Karpas-422 (cell line): ENCODE results near the gene HELQ. TPM values are rescaled to one million over a fixed set of nuclear protein-coding genes. Genes with fewer than 3 reads are reported as not detected.

Source experiments
- DNase-seq: peaks from one replicate; pipeline ENCODE4 v3.0.0-alpha.2; 2015
- H2AFZ ChIP-seq: fragments of 200-600 bp; sonication (generic); 2 replicates; pipeline ENCODE4 v1.6.1; 2014; ENCODE audit warnings: antibody characterized with exemption, low read length, mixed read lengths
- H3K27ac ChIP-seq: fragments of 200-600 bp; sonication (generic); 2 replicates; pipeline ENCODE4 v1.5.1; 2014; ENCODE audit warnings: mild to moderate bottlenecking, low read length, moderate library complexity
- H3K27me3 ChIP-seq: fragments of 200-600 bp; sonication (generic); 2 replicates; pipeline ENCODE4 v1.6.1; 2014; ENCODE audit warnings: low read length, mixed read lengths
- H3K36me3 ChIP-seq: fragments of 200-600 bp; sonication (generic); 2 replicates; pipeline ENCODE4 v1.6.1; 2014; ENCODE audit warnings: low read length, mixed read lengths; ENCODE audit not compliant: insufficient read depth
- H3K4me1 ChIP-seq: fragments of 200-600 bp; sonication (generic); 2 replicates; pipeline ENCODE4 v1.6.1; 2014; ENCODE audit warnings: mild to moderate bottlenecking, low read length, mixed read lengths
- H3K4me2 ChIP-seq: fragments of 200-600 bp; sonication (generic); 2 replicates; pipeline ENCODE4 v1.6.1; 2014; ENCODE audit warnings: low read length, low read depth, mild to moderate bottlenecking; ENCODE audit not compliant: poor library complexity, severe bottlenecking
- H3K4me3 ChIP-seq: fragments of 200-600 bp; sonication (generic); 2 replicates; pipeline ENCODE4 v1.5.1; 2014; ENCODE audit warnings: mild to moderate bottlenecking, antibody characterized with exemption, low read length, mixed read lengths
- H3K79me2 ChIP-seq: fragments of 200-600 bp; sonication (generic); 2 replicates; pipeline ENCODE4 v1.6.1; 2014; ENCODE audit warnings: mild to moderate bottlenecking, low read length, mixed read lengths
- H3K9ac ChIP-seq: fragments of 200-600 bp; sonication (generic); 2 replicates; pipeline ENCODE4 v1.6.0; 2014; ENCODE audit warnings: low read length
- H3K9me2 ChIP-seq: fragments of 200-600 bp; sonication (generic), shearing (Covaris generic); replicated peaks from 2 replicates; pipeline ENCODE4 v1.6.0; 2014; ENCODE audit warnings: mild to moderate bottlenecking, low read length, moderate library complexity; ENCODE audit not compliant: insufficient read depth
- H3K9me3 ChIP-seq: fragments of 300-700, 200-600 bp; sonication (generic); 2 replicates; pipeline ENCODE4 v1.6.1; 2014; ENCODE audit warnings: low read length, mixed read lengths
- H4K20me1 ChIP-seq: fragments of 200-600 bp; sonication (generic); 2 replicates; pipeline ENCODE4 v1.6.1; 2014; ENCODE audit warnings: mild to moderate bottlenecking, antibody characterized with exemption, low read length, low read depth; ENCODE audit not compliant: insufficient read depth
- total RNA-seq: library from RNA; depleted of rRNA; stranded (reverse); fragments of >200 nt; shearing (Covaris generic); gene quantifications from 2 replicates; pipeline ENCODE4 v1.2.3, GENCODE V29; 2014; ENCODE audit warnings: low replicate concordance

Gene HELQ
- total RNA-seq, 1 experiment from 2014 or later = 6.0 TPM

GRCh38 chr4:83389037-83389720 lies 66.4 kb downstream of the HELQ start:
- no peaks in the 10 kb centered on the region for H3K79me2 ChIP-seq
- H2AFZ ChIP-seq = no peak overlapping the region; the same call in 1 of the 2 replicates
- peak; percentile 65 for DNase-seq
- no peak overlapping the region for H3K4me3 ChIP-seq
- peaks cover 34% of the 10 kb centered on the region for H3K4me1 ChIP-seq
- H3K27ac ChIP-seq = peak overlapping the region; percentile 77
- H3K9ac ChIP-seq = no peak overlapping the region
- H3K36me3 ChIP-seq = no peaks in the 10 kb centered on the region
- no peaks in the 10 kb centered on the region for H4K20me1 ChIP-seq
- H3K27me3 ChIP-seq = no peaks in the 10 kb centered on the region
- no peak overlapping the region for H3K4me2 ChIP-seq
- H3K9me2 ChIP-seq = no peaks in the 10 kb centered on the region
- H3K9me3 ChIP-seq = no peaks in the 10 kb centered on the region

- DNase-seq = peak; percentile 42
- Histone ChIP-seq H3K4me2 (no peak overlapping the region), H3K9ac (no peak overlapping the region), H3K4me1 (peaks cover 34% of the 10 kb centered on the region), H3K9me3 (no peaks in the 10 kb centered on the region), H3K36me3 (no peaks in the 10 kb centered on the region), H3K4me3 (no peak overlapping the region), H3K27me3 (no peaks in the 10 kb centered on the region), H3K9me2 (no peaks in the 10 kb centered on the region), H2AFZ (peak overlapping the region; percentile 75), H3K79me2 (no peaks in the 10 kb centered on the region), H4K20me1 (no peaks in the 10 kb centered on the region), H3K27ac (peak overlapping the region; percentile 77)
These were observed 67.3 kb downstream of the HELQ start for GRCh38 chr4:83388313-83388676.

- Histone ChIP-seq H3K9me3 (no peaks in the 10 kb centered on the region), H3K36me3 (no peaks in the 10 kb centered on the region), H3K9me2 (no peaks in the 10 kb centered on the region), H3K4me2 (peak overlapping the region; percentile 32), H3K27ac (peak overlapping the region; percentile 77), H3K9ac (no peak overlapping the region; the same call in 1 of the 2 replicates), H3K4me3 (no peak overlapping the region), H3K4me1 (peaks cover 34% of the 10 kb centered on the region), H4K20me1 (no peaks in the 10 kb centered on the region), H3K27me3 (no peaks in the 10 kb centered on the region), H3K79me2 (no peaks in the 10 kb centered on the region), H2AFZ (peak overlapping the region; percentile 75)
- DNase-seq = no peak
These were observed 67.9 kb downstream of the HELQ start for GRCh38 chr4:83387476-83388312.

GRCh38 chr4:83387012-83387411 lies 68.6 kb downstream of the HELQ start:
- H3K36me3 ChIP-seq = no peaks in the 10 kb centered on the region
- H3K4me1 ChIP-seq = peaks cover 34% of the 10 kb centered on the region
- H3K9ac ChIP-seq = no peak overlapping the region; the same call in 1 of the 2 replicates
- no peaks in the 10 kb centered on the region for H3K79me2 ChIP-seq
- no peak for DNase-seq
- H3K4me3 ChIP-seq = no peak overlapping the region
- H3K9me3 ChIP-seq = no peaks in the 10 kb centered on the region
- H3K27ac ChIP-seq = peak overlapping the region; percentile 77
- H2AFZ ChIP-seq = no peak overlapping the region
- peak overlapping the region; percentile 10 for H3K4me2 ChIP-seq
- no peaks in the 10 kb centered on the region for H4K20me1 ChIP-seq
- no peaks in the 10 kb centered on the region for H3K9me2 ChIP-seq
- no peaks in the 10 kb centered on the region for H3K27me3 ChIP-seq

- H3K4me1 ChIP-seq = peaks cover 14% of the 10 kb centered on the region
- no peaks in the 10 kb centered on the region for H4K20me1 ChIP-seq
- no peak overlapping the region for H3K4me3 ChIP-seq
- no peaks in the 10 kb centered on the region for H3K9me2 ChIP-seq
- no peak overlapping the region for H3K4me2 ChIP-seq
- no peaks in the 10 kb centered on the region for H3K27me3 ChIP-seq
- H3K9ac ChIP-seq = no peak overlapping the region
- H3K27ac ChIP-seq = no peak overlapping the region
- no peaks in the 10 kb centered on the region for H3K9me3 ChIP-seq
- no peaks in the 10 kb centered on the region for H3K79me2 ChIP-seq
- DNase-seq = no peak
- H2AFZ ChIP-seq = no peak overlapping the region
- no peaks in the 10 kb centered on the region for H3K36me3 ChIP-seq
These were observed 72.8 kb downstream of the HELQ start for GRCh38 chr4:83382850-83383249.

- DNase-seq = no peak
- H3K4me2 ChIP-seq = no peak overlapping the region
These were observed 74.5 kb downstream of the HELQ start for GRCh38 chr4:83381173-83381572.

GRCh38 chr4:83378419-83378818 lies 77.2 kb downstream of the HELQ start:
- H3K27ac ChIP-seq = no peak overlapping the region
- no peaks in the 10 kb centered on the region for H3K4me1 ChIP-seq
- H3K4me2 ChIP-seq = no peak overlapping the region
- DNase-seq = peak; percentile 45
- no peaks in the 10 kb centered on the region for H3K9me3 ChIP-seq
- H3K79me2 ChIP-seq = no peaks in the 10 kb centered on the region
- no peaks in the 10 kb centered on the region for H3K9me2 ChIP-seq
- H3K36me3 ChIP-seq = no peaks in the 10 kb centered on the region
- H3K27me3 ChIP-seq = no peaks in the 10 kb centered on the region
- no peaks in the 10 kb centered on the region for H4K20me1 ChIP-seq
- no peak overlapping the region for H2AFZ ChIP-seq
- no peak overlapping the region for H3K4me3 ChIP-seq
- no peak overlapping the region for H3K9ac ChIP-seq

More at GRCh38 chr4:83381173-83381572, 74.5 kb downstream of the HELQ start:
- Histone ChIP-seq H3K36me3 (no peaks in the 10 kb centered on the region), H3K79me2 (no peaks in the 10 kb centered on the region), H3K9ac (no peak overlapping the region), H3K27ac (no peak overlapping the region), H3K9me2 (no peaks in the 10 kb centered on the region), H2AFZ (no peak overlapping the region), H4K20me1 (no peaks in the 10 kb centered on the region), H3K27me3 (no peaks in the 10 kb centered on the region), H3K4me1 (no peaks in the 10 kb centered on the region), H3K9me3 (no peaks in the 10 kb centered on the region), H3K4me3 (no peak overlapping the region)

GRCh38 chr4:83372931-83373330 lies 82.7 kb downstream of the HELQ start:
- H3K79me2 ChIP-seq = no peaks in the 10 kb centered on the region
- no peaks in the 10 kb centered on the region for H3K27me3 ChIP-seq
- H3K9ac ChIP-seq = no peak overlapping the region
- H4K20me1 ChIP-seq = no peaks in the 10 kb centered on the region
- no peak overlapping the region for H3K4me3 ChIP-seq
- H2AFZ ChIP-seq = no peak overlapping the region
- H3K9me2 ChIP-seq = no peaks in the 10 kb centered on the region
- no peaks in the 10 kb centered on the region for H3K36me3 ChIP-seq
- no peak for DNase-seq
- no peak overlapping the region for H3K4me2 ChIP-seq
- H3K27ac ChIP-seq = no peak overlapping the region
- H3K9me3 ChIP-seq = no peaks in the 10 kb centered on the region
- no peaks in the 10 kb centered on the region for H3K4me1 ChIP-seq
